Muscle layer of colon (tissue), 2 donors: ENCODE measurements around the gene NHSL1.

Experiments
- H3K27ac ChIP-seq: one replicate; pipeline ENCODE4 v1.7.0; 2013; ENCODE audit warnings: low read depth, mild to moderate bottlenecking, low read length, moderate library complexity
- H3K27me3 ChIP-seq, 2 donors: one replicate each; pipeline ENCODE4 v1.7.0; 2013; ENCODE audit warnings: low read length in 2 of 2, mild to moderate bottlenecking in 2 of 2; ENCODE audit not compliant: insufficient read depth in 2 of 2, control insufficient read depth in 1 of 2
- H3K36me3 ChIP-seq: one replicate; pipeline ENCODE4 v1.7.0; 2013; ENCODE audit warnings: mild to moderate bottlenecking, low read length; ENCODE audit not compliant: insufficient read depth
- H3K4me1 ChIP-seq: one replicate; pipeline ENCODE4 v1.7.0; 2013; ENCODE audit warnings: mild to moderate bottlenecking, low read length; ENCODE audit not compliant: insufficient read depth
- H3K4me3 ChIP-seq, 2 donors: one replicate each; pipeline ENCODE4 v1.7.0; 2013; ENCODE audit warnings: low read length in 2 of 2, low read depth in 1 of 2, mild to moderate bottlenecking in 1 of 2, moderate library complexity in 1 of 2
- H3K9ac ChIP-seq: one replicate; pipeline ENCODE4 v1.7.0; 2013; ENCODE audit warnings: low read length
- H3K9me3 ChIP-seq: one replicate; pipeline ENCODE4 v1.7.0; 2013; ENCODE audit warnings: mild to moderate bottlenecking, low read length
- donor health status: abdominal sarcoma.
- donor health status: Adenocarcinoma of cecum.

NHSL1 gene

GRCh38 chr6:138499303-138500018 is at the start of gene NHSL1:
Gene NHSL1 (minus strand): TSS chr6:138499494. CDS start chr6:138499290, 204 bp downstream.
- no peaks in the 10 kb centered on the region for H3K36me3 ChIP-seq
- H3K27me3 ChIP-seq: no peaks in the 10 kb centered on the region
- H3K9ac ChIP-seq: no peak within 1 kb of the TSS
- no peak within 1 kb of the TSS for H3K27ac ChIP-seq
- no peak within 1 kb of the TSS for H3K4me3 ChIP-seq
- peaks cover 17% of the 10 kb centered on the region for H3K4me1 ChIP-seq
- H3K9me3 ChIP-seq: no peaks in the 10 kb centered on the region

GRCh38 chr6:138546733-138547185 is 47.5 kb upstream of the NHSL1 start:
- Histone ChIP-seq H3K9me3 (no peaks in the 10 kb centered on the region), H3K36me3 (no peaks in the 10 kb centered on the region), H3K4me1 (peaks cover 9% of the 10 kb centered on the region), H3K4me3 (no peak overlapping the region), H3K9ac (no peak overlapping the region), H3K27me3 (no peaks in the 10 kb centered on the region), H3K27ac (no peak overlapping the region)

DNA sequence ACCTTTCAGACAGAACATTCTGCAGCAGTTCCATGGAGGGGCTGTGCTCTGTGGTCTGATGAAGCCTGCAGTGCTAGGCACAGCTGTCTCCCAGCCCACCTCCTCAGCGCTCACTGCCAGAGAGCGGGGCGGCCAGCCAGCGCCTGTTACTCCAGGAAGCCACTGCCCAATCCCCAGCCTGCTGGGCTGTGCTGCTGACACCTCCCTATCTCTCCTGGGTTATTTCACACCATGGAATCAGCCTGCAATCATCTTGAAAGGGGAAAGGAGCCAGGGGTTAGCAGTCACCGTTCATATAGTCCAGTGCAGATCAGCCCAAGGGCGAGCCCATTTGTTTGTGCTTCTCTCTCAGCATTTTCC is 46.3 kb upstream of the NHSL1 start:
- no peaks in the 10 kb centered on the region for H3K9me3 ChIP-seq
- peak overlapping the region; percentile 74 for H3K27ac ChIP-seq
- no peaks in the 10 kb centered on the region for H3K27me3 ChIP-seq
- H3K4me3 ChIP-seq: peak overlapping the region; percentile 41 to 54
- no peaks in the 10 kb centered on the region for H3K36me3 ChIP-seq
- H3K9ac ChIP-seq: peak overlapping the region; percentile 8
- H3K4me1 ChIP-seq: peaks cover 20% of the 10 kb centered on the region

DNA sequence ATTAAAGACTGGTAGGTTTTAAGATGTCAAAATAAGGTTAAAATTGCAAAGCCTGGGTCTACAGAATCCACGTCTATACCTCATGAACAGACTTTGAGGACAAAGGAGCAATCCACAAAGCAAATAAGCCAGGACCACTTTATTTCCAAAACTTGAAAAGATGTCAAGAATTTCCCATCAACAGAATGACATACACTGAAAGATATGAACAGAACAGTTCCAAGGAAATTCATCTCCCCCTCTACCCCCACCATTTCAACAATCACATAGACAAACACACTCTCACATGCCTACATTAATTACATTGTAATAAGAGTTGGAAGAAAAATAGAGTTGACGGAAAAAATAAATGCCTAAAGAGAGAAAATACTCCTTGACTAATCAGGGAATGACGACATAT is 45.2 kb upstream of the NHSL1 start:
- no peaks in the 10 kb centered on the region for H3K9me3 ChIP-seq
- peaks cover 31% of the 10 kb centered on the region for H3K4me1 ChIP-seq
- no peaks in the 10 kb centered on the region for H3K36me3 ChIP-seq
- no peaks in the 10 kb centered on the region for H3K27me3 ChIP-seq
- H3K9ac ChIP-seq: no peak overlapping the region
- H3K4me3 ChIP-seq: no peak overlapping the region
- H3K27ac ChIP-seq: peak overlapping the region; percentile 74

- Histone ChIP-seq H3K27ac (no peak overlapping the region), H3K36me3 (no peaks in the 10 kb centered on the region), H3K27me3 (no peaks in the 10 kb centered on the region), H3K9me3 (no peaks in the 10 kb centered on the region), H3K4me1 (peaks cover 39% of the 10 kb centered on the region), H3K4me3 (no peak overlapping the region), H3K9ac (no peak overlapping the region)
Observed at GRCh38 chr6:138543657-138544056, 44.4 kb upstream of the NHSL1 start.

GRCh38 chr6:138541823-138542481 is 42.7 kb upstream of the NHSL1 start:
- Histone ChIP-seq H3K4me3 (no peak overlapping the region), H3K27ac (no peak overlapping the region), H3K9me3 (no peaks in the 10 kb centered on the region), H3K27me3 (no peaks in the 10 kb centered on the region), H3K9ac (no peak overlapping the region), H3K4me1 (peaks cover 48% of the 10 kb centered on the region), H3K36me3 (no peaks in the 10 kb centered on the region)

DNA sequence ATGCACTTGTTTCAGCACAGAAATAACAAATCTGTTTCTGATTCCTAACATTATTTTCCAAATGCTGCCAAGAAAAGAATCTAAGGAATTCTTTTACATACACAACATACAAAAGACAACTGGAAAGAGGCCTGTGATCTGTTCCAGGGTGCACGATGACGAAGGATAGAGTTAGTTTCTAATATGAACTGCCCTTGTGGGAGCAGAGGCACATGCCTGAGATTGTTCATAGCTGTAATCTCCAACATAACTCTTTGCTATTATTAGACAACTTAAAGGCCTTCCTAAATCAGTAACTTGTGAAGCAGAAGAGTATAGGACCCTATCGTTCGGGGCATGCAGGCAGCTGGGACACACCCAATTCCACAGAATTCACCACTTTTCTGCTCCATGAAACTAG is 41.2 kb upstream of the NHSL1 start:
- H3K4me1 ChIP-seq: peaks cover 57% of the 10 kb centered on the region

GRCh38 chr6:138539876-138540275 is 40.6 kb upstream of the NHSL1 start:
- Histone ChIP-seq H3K9me3 (no peaks in the 10 kb centered on the region), H3K4me1 (peaks cover 58% of the 10 kb centered on the region), H3K9ac (no peak overlapping the region), H3K27ac (no peak overlapping the region), H3K4me3 (no peak overlapping the region), H3K27me3 (no peaks in the 10 kb centered on the region), H3K36me3 (no peaks in the 10 kb centered on the region)

More for the DNA sequence above, 41.2 kb upstream of the NHSL1 start:
- Histone ChIP-seq H3K9me3 (no peaks in the 10 kb centered on the region), H3K9ac (no peak overlapping the region), H3K27ac (peak overlapping the region; percentile 55), H3K4me3 (no peak overlapping the region), H3K27me3 (no peaks in the 10 kb centered on the region), H3K36me3 (no peaks in the 10 kb centered on the region)

DNA sequence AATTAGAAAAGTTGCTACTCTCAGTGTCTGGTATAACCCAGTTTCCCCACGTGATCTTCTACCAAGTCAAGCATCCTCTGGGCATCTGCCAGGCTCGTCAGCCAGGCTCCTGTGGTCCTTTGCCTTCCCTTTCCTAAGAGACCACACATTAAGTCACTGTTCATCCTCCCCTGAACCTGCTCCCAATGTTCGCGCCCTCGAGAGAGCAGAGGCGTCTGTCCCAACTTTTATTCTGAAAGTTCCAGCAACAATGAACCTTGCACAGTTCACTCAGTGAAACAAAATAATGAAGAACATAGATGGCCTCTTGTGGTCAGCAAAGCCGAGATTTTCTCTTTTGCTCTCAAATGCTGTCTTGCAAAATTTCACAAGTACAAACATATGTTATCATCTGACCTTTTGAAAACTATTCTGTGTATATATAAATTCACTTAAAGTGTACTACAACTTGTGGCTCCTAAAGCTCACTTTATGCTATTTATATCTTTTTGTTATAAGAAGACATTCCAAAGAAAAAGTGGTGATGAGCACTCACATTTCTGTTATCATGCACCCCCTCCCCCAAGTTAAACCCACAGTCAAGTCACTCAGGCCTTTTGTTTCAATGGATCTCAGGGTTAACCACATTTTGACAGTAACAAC is 39.2 kb upstream of the NHSL1 start:
- Histone ChIP-seq H3K4me1 (peaks cover 56% of the 10 kb centered on the region), H3K27me3 (no peaks in the 10 kb centered on the region), H3K4me3 (no peak overlapping the region), H3K36me3 (no peaks in the 10 kb centered on the region), H3K27ac (peak overlapping the region; percentile 21), H3K9ac (no peak overlapping the region), H3K9me3 (no peaks in the 10 kb centered on the region)

DNA sequence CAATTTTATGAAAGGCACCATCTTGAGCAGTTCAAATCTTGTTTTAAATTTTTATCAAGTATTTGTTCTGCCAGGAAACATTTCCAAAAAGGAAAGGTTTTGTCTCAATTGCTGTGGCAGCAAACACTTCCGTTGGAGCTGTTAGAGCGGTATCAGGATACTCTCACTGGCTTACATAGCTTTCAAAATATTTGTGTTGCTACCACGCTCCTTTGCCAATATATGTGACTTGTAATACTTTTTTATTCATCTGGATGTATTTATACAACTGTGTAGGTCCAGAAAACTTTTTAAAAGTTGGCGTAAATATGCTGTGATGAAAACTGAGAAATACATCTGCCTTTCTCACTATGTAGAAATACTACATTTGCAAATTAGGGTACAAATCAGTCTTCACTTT is 37.8 kb upstream of the NHSL1 start:
- H3K4me1 ChIP-seq: peaks cover 53% of the 10 kb centered on the region
- H3K36me3 ChIP-seq: no peaks in the 10 kb centered on the region
- no peak overlapping the region for H3K27ac ChIP-seq
- H3K4me3 ChIP-seq: no peak overlapping the region
- no peaks in the 10 kb centered on the region for H3K27me3 ChIP-seq
- H3K9ac ChIP-seq: no peak overlapping the region
- no peaks in the 10 kb centered on the region for H3K9me3 ChIP-seq

DNA sequence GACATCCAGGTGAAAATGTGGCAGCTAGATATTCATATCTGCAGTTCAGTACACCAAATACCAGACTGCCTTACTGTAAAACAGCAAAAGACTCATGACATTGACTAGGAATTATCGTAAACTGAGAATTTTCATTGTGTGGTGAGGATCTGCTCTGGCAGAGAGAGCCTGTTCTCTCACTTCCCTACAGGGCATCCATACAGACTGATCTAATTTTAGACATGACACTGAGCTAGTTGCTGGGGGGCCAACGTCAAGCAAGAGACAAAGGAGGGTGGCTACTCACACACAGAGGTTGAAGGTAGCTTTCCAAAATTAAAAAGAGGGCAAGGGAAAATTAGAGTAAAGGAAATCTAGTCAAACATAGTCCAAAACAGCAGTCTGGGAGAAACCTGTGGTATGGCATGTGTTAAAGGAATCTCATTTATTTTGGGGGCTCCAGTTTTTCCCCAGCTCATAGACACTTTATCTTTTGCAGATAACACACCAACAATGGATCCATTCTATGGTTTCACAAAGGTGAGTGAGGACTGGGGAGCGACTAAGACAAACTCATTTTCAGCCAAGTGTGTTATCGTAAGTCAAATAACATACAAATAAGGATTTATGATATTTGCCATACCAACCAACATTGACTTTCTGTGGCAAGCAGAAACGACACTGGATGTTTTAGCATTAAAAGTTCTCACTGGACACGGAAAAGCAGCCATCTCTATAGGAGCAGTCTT is 36.6 kb upstream of the NHSL1 start:
- Histone ChIP-seq H3K36me3 (no peaks in the 10 kb centered on the region), H3K27ac (no peak overlapping the region), H3K9ac (no peak overlapping the region), H3K4me1 (peaks cover 41% of the 10 kb centered on the region), H3K27me3 (no peaks in the 10 kb centered on the region), H3K4me3 (no peak overlapping the region), H3K9me3 (no peaks in the 10 kb centered on the region)
